Fibroblast of skin of right biceps (primary cell): ENCODE measurements around the gene CRTC2.
"Not testable (repeated sequence)": the region's sequence is repeated elsewhere in the genome, so short reads cannot be mapped to it uniquely, and the experiment has no call there.

Experiments used
- DNase-seq: peaks from one replicate; pipeline ENCODE4 v3.0.0-alpha.2; 2013

The CRTC2 gene

DNA sequence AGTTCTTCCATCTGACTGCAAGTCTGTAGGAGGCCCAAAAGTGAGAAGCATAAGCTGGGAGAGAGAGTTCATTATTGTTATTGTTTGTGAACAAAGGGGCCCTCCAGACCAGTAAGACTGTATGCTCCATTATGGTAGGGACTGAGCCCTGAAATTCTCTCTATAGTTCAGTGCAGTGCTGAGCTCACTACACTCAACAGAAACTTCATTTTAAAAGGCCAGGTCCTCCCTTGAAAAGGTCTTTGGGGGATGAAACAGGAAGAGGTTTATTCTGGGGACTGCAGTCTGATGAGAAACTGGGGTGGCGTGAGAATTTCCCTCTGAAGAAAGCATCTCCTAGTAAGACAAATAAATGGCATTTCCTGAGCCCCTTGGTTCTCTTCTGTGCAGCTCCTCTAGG, 30.2 kb downstream of the CRTC2 start:
- no peak for DNase-seq

GRCh38 chr1:153926405-153926804, 32.0 kb downstream of the CRTC2 start:
- DNase-seq = no peak

DNA sequence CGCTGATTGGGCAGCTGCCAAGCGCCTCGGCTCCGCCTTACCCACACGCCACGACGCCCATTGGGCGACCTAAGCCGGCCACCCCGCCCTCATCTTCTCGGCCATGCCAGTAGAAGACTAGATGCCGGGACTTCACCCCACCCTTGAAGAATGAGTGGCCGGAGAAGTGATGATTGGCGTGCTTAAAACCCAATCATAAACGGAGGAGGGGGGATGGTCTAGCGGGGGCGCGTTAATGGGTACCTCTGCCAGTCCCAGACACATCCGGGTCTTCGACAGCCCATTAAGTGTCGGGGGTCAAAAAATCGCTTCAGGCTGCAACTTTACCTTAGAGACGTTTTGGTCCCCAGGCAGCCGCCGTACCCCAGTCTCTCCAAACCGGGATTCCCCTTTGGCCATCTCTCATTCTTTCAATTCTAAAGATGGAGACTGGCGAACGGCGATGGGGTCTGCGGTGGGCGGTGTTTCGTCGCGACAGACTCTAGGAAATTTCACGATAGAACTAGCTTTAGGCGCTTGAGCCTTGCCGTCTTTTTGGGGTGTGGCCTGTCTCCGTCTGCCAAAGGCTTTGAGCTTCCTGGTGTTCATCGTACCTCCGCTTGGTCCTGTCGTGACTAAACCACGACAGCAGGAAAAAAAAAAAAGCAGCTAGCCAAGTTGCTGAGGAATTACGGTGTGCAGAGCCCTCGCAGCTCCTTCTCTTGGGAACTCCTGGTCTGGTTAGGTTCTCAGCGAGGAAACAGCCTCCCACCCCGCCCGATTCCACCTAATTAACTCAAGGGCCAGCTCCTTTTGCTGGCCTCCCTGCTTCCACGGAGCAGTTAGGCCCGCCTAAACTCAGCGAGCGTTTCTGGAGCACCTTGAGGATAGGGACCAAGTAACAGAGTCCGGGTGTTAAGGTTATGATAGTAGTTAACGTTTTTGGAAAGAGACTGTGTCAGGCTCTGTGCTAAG, 35.2 kb downstream of the CRTC2 start, which contains the start of gene GATAD2B:
GATAD2B (minus strand) TSS at position 1 of the 954 bp plus-strand sequence. CDS start 94,625 bp downstream, outside the sequence.
- DNase-seq = peak; percentile 100

GRCh38 chr1:153922076-153922971, 36.1 kb downstream of the CRTC2 start:
- no peak for DNase-seq

DNA sequence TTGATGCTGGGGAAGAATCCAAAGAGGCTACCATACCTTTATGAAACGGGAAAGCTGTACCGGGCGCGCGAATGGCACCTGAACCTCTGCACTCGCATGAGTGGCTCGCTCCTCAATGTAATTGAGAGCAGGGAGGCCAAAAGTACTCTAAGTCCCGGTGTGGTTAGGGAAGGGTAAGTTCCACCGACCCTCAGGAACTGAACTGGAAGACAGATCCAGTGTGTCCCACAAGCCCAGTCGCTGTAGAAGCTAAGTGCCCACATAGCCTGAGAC, 36.7 kb downstream of the CRTC2 start:
- DNase-seq = no peak

- no peak for DNase-seq
Measured at GRCh38 chr1:153921080-153921802, 37.2 kb downstream of the CRTC2 start.

DNA sequence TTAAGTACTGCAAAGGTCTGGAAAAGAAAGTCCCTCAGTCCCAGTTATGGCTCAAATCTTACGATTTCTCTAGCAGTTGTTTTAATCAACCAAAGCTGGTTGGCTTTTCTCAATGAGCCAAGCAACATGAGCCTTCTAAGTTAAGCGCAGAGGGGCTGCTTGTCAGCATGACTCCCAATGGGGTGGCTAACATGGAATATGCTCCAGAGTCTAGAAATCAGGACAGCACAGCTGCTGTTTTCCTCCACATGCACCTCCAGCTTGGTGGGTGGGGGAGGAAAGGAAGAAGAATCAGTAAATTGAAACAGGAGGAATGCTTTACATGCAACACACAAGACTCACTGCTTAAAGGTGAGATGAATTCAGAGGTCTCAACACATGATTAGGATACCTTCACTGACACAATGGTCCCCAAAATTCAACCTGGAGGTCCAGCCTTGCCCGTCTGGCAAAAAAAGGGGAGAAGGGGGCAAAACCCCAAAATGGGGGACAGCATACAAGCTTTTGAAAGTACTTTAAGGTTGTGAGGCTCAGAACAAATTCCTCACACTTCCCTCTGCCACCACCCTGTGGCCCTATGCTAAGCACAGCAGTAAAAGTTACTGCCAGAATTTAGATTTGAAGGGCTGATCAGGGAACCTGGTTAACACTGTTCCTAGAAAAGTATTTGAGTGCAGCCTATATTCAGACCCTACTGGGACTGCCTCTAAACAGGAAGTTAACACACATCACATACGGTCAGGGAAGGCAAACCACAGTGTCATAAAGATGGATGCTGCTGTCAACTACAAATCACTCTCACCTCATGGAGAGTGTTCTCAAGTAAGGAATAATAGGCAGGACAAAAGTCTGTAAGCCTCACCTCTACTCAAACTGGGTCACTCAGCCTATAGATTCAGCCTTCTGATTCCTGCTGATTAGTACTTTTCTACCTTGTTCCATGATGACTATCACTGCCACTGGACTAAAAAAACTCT, 38.2 kb downstream of the CRTC2 start:
- DNase-seq = peak; percentile 61

DNA sequence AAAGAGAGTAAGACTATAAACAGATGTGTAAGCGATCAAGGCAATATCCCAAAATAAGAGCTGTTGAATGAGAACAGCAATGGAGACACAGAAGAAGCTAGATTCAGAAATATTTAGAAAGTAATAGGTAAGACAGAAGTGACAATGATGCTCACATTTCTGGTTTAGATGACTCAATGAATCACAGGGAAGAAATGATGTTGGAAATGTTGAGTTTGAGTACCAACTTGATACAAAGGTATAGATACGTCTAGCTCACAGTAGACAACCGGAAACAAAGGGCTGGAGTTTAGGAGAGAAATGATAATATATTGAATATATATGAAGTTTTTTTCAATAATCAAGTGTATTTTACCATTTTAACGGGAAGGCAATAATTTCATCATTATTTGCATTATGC, 42.1 kb downstream of the CRTC2 start:
- no peak for DNase-seq

DNA sequence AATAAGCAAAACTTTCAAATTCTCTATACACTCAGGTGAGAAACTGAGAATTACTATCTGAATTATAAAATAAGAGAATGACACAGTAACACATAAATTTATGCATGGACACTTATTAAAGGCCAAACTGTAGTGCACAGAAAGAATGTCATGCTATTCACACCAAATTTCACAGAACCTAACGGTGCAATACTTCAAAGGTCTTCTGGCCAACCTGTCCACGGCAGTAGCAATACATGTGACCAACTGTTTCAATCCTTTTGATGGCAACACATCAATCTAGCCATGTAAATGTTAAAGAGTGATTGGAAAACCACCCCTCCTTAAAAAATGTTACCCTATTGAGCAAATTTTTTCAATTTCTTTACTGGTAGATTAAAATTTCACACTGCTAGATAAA, 46.1 kb downstream of the CRTC2 start:
- DNase-seq = no peak

DNA sequence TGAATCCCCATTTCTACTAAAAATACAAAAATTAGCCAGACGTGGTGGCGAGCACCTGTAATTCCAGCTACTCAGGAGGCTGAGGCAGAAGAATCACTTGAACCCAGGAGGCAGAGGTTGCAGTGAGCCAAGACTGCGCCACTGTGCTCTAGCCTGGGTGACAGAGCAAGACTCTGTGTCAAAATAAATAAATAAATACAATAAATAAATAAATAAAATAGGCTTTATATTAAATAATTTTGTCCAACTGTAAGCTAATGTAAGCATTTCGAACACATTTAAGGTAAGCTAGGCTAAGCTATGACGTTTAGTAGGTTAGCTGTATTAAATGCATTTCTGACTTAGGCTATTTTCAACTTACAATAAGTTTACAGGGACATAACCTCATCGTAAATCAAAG, 47.9 kb downstream of the CRTC2 start:
- DNase-seq = not testable (repeated sequence)

DNA sequence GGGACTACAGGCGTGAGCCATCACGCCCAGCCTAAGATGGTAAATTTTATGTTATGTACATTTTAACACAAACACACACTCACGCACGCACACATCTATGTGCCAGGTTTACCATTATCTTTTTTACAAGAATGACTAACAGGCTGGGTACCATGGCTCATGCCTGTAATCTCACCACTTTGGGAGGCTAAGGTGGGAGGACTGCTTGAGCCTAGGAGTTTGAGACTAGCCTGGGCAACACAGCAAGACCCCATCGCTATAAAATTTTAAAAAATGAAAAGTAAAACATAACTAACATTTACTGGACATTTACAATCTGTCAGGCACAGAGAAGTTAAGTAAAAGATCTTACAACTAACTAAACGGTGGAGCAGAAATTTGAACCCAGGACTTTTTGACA, 50.3 kb downstream of the CRTC2 start:
- no peak for DNase-seq

DNA sequence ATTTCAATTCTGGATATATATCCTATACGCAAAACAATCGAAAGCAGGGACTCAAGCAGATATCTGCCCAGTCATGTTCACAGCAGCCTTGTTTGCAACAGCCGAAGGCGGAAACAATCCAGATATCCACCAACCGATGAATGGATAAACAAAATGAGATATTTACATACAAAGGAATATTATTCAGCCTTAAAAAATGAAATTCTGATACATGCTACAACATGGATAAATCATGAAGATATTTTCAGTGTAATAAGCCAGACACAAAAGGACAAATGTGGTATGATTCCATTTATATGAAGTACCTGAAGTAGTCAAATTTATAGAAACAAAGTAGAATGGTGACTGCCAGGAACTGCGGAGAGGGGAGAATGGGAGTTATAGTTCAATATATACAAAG, 51.3 kb downstream of the CRTC2 start:
- no peak for DNase-seq

DNA sequence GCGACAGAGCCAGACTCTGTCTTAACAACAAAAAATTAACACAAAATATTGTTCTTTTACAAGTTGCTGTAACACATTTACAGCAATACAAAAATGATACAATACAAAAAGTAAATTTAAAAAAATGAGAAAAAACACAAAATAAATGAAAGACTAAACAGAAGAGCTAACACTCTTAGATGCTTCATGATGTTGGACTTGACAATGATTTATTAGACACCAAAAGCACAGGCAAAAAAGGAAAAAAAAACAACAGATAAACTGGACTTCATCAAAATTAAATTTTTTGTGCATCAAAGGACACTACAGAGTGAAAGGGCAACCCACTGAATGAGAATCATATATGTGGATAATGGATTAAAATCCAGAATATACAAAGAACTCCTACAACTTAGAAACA, 52.0 kb downstream of the CRTC2 start:
- DNase-seq = no peak

DNA sequence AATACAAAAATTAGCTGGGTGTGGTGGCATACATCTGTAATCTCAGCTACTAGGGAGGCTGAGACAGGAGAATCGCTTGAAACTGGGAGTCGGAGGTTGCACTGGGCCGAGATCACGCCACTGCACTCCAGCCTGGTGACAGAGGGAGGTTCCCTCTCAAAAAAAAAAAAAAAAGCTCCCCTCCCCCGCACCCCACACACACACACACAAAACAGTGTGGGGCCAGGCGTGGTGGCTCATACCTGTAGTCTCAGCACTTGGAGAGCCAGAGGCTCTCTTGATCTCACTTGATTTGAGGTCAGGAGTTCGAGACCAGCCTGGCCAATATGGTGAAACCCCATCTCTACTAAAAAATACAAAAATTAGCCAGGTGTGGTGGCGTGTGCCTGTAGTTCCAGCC, 52.5 kb downstream of the CRTC2 start:
- not testable (repeated sequence) for DNase-seq

- DNase-seq = no peak
Measured at GRCh38 chr1:153903841-153904455, 54.5 kb downstream of the CRTC2 start.

DNA sequence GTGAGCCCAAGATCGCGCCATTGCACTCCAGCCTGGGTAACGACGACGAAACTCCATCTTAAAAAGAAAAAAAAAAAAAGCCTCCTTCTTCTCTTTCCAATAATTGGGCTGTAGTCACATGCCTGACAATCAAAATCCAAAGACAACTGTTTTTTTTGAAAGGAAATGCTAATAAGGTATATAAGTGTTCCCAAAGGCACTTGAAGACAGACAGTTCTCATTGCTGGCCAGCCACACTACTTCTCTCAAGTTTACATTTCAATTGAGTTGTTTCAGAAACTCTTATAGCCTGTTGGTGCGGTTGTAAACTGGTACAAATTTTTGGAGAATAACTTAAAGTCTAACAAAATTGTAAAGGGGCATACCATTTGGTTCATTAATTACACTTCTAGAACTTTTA, 58.9 kb downstream of the CRTC2 start:
- DNase-seq = no peak
